ENCODE measurements around the gene EIF1. TPM values are rescaled to one million over a fixed set of nuclear protein-coding genes. Genes with fewer than 3 reads are reported as not detected.

Gene EIF1
- total RNA-seq, 1 experiment from 2014 or later = 1,082 TPM

DNA sequence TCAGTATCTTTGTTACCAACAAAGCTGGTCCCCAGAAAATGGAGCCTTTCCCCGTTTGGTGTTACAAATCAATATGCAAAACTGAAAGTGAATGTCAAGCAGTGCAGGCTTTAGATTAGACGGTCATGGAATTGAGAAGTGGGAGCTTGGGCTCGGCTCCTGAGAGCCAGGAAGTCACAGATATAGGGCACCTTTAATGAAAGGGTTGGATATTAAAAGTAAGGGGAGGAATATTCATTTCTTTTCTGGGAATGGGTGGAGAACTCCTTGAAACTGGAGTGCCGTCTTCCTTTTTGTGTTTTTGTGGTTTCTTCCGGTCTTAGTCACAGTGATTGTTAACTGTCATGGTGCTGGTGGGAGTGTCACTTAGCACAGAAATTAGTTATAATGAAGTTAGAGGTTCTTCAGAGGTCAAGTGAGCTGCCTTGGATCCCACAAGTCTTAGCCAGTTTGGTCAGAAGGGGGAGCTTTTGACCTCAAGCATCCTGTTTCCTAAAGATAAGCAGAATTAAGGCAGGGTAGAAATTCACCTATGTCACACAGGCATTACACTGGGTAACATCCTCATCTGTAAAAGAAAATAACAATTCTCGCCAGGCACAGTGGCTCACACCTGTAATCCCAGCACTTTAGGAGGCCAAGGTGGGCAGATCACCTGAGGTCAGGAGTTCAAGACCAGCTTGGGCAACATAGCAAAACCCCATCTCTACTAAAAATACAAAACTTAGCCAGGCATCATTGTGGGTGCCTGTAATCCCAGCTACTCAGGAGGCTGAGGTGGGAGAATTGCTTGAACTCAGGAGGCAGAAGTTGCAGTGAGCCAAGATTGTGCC, 9.6 kb upstream of the EIF1 start:
- Histone ChIP-seq H3K36me3 (ENCODE audit: control insufficient read depth in 1 of 2, insufficient read depth in 2 of 2, low read length in 2 of 2) (no peaks in the 10 kb centered on the region), H3K4me3 (replicated peaks in 1 of 2; ENCODE audit: low read depth in 1 of 2, low read length in 2 of 2) (peak overlapping the region in 1 of 2 experiments; percentile 21; a peak in 3 of 4 replicates), H3K4me2 (ENCODE audit: low read length) (peak overlapping the region; percentile 57), H3K79me2 (ENCODE audit: insufficient read depth, low read length) (no peaks in the 10 kb centered on the region), H3K4me1 (ENCODE audit: control insufficient read depth in 1 of 2, insufficient read depth in 2 of 2, low read length in 2 of 2) (peaks cover 8 to 18% of the 10 kb centered on the region in 2 experiments), H3K27ac (ENCODE audit: low read depth, low read length) (peak overlapping the region; percentile 67), H3K9ac (ENCODE audit: low read length) (peak overlapping the region; percentile 40), H3K9me2 (ENCODE audit: insufficient read depth) (no peaks in the 10 kb centered on the region), H3K27me3 (ENCODE audit: insufficient read depth, low read length) (no peaks in the 10 kb centered on the region), H4K20me1 (ENCODE audit: insufficient read depth) (no peaks in the 10 kb centered on the region), H3K9me3 (ENCODE audit: control insufficient read depth in 1 of 2, insufficient read depth in 1 of 2, low read depth in 1 of 2, low read length in 2 of 2) (peaks cover 0 to 5% of the 10 kb centered on the region in 2 experiments; a peak in 1 of 4 replicates), H2AFZ (ENCODE audit: low read depth, low read length, poor library complexity, severe bottlenecking) (no peak overlapping the region)
- DNase-seq (ENCODE audit: low read depth, low spot score) (no peak), ATAC-seq (peak; percentile 64)
- RAD21 ChIA-PET (ENCODE audit: low non-redundant PET in 1 of 2, low total read pairs in 2 of 2, uncharacterized antibody in 2 of 2, unreplicated experiment in 2 of 2) = interaction anchor here in 1 of 2 experiments (0.6 kb wide), 1 partner anchor 16 kb away, joined by 6 read pairs; no protein-coding TSS in a partner anchor
- intact Hi-C loops (cut with micrococcal nuclease) = no loop called here
- POLR2A ChIA-PET = interaction anchor here (1.2 to 5.7 kb wide), 7 partner anchors 9 to 152 kb away, joined by 4 to 112 read pairs (median 6); partner anchors contain the start of genes EIF1 and KRT19
- CTCF ChIA-PET = interaction anchor here (1.0 to 4.6 kb wide), 5 partner anchors 9 to 108 kb away, joined by 3 to 18 read pairs (median 4); partner anchors contain the start of genes EIF1 and JUP
- TF ChIP-seq FOSL1 (IDR thresholded peaks at IDR 0.05; ENCODE audit: low read depth) (no peak), RAD21 (IDR thresholded peaks at IDR 0.05; ENCODE audit: low read depth) (peak; percentile 34; the same call in 1 of the 2 replicates)
- TF ChIP-seq, protein P1, sequence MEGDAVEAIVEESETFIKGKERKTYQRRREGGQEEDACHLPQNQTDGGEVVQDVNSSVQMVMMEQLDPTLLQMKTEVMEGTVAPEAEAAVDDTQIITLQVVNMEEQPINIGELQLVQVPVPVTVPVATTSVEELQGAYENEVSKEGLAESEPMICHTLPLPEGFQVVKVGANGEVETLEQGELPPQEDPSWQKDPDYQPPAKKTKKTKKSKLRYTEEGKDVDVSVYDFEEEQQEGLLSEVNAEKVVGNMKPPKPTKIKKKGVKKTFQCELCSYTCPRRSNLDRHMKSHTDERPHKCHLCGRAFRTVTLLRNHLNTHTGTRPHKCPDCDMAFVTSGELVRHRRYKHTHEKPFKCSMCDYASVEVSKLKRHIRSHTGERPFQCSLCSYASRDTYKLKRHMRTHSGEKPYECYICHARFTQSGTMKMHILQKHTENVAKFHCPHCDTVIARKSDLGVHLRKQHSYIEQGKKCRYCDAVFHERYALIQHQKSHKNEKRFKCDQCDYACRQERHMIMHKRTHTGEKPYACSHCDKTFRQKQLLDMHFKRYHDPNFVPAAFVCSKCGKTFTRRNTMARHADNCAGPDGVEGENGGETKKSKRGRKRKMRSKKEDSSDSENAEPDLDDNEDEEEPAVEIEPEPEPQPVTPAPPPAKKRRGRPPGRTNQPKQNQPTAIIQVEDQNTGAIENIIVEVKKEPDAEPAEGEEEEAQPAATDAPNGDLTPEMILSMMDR (IDR thresholded peaks at IDR 0.05 in 2 of 3, conservative IDR thresholded peaks at IDR 0.05 in 1 of 3; ENCODE audit: borderline replicate concordance in 1 of 3, insufficient read depth in 1 of 3, low read depth in 2 of 3, low read length in 2 of 3) = 0 out of 6 replicates have a peak, but pooled peaks of 2 of the 3 experiments have one; percentile 15 to 23
- no TSS peak for BruUV-seq (replicated peaks)

Measured in HCT116 (cell line).